A673 (cell line): Measurements from ENCODE around the gene NAV2. TPM values are rescaled to one million over a fixed set of nuclear protein-coding genes. Genes with fewer than 3 reads are reported as not detected.

Experiments used
- BruUV-seq: library from RNA; stranded (reverse); fragments of 400-500 nt; replicated peaks from 2 replicates; lab custom pipeline; 2021; lab: Mats Ljungman, UMichigan
- CTCF ChIA-PET: fragments of 300-600 bp; sonication (Branson Sonifier 250); formaldehyde crosslinking; loops from one replicate; lab custom pipeline; 2022; ENCODE audit warnings: antibody characterized with exemption; lab: Charles Lee
- POLR2A ChIA-PET: fragments of 300-600 bp; sonication (Branson Sonifier 250); formaldehyde crosslinking; loops from one replicate; lab custom pipeline; 2022; ENCODE audit warnings: antibody characterized with exemption; ENCODE audit not compliant: low non-redundant PET; lab: Charles Lee
- DNase-seq: peaks from one replicate; pipeline ENCODE4 v3.0.0-alpha.2; 2015; ENCODE audit warnings: low spot score
- H3K27ac ChIP-seq: fragments of 200-600 bp; sonication (generic); 2 replicates; pipeline ENCODE4 v1.5.1; 2016; ENCODE audit warnings: mixed run types, low read depth, mild to moderate bottlenecking, mixed read lengths, antibody characterized with exemption, low read length; ENCODE audit not compliant: poor library complexity, severe bottlenecking
- H3K27me3 ChIP-seq: fragments of 200-600 bp; sonication (generic); replicated peaks from 2 replicates; pipeline ENCODE4 v1.6.1; 2017; ENCODE audit warnings: mixed run types, low read depth, mild to moderate bottlenecking, mixed read lengths, antibody characterized with exemption, low read length; ENCODE audit not compliant: insufficient read depth, poor library complexity
- H3K36me3 ChIP-seq: fragments of 200-600 bp; sonication (generic); 2 replicates; pipeline ENCODE4 v1.6.1; 2016; ENCODE audit warnings: mixed run types, mild to moderate bottlenecking, mixed read lengths, antibody characterized with exemption, low read length; ENCODE audit not compliant: insufficient read depth, poor library complexity, severe bottlenecking
- H3K4me1 ChIP-seq: fragments of 200-600 bp; sonication (generic); 2 replicates; pipeline ENCODE4 v1.6.1; 2017; ENCODE audit warnings: mixed run types, mild to moderate bottlenecking, mixed read lengths, antibody characterized with exemption, low read length; ENCODE audit not compliant: insufficient read depth, poor library complexity, severe bottlenecking
- H3K4me3 ChIP-seq: fragments of 200-600 bp; sonication (generic); 2 replicates; pipeline ENCODE4 v1.5.1; 2016; ENCODE audit warnings: low read depth, mixed run types, mild to moderate bottlenecking, mixed read lengths, low read length; ENCODE audit not compliant: poor library complexity, severe bottlenecking
- H3K9me3 ChIP-seq: fragments of 200-600 bp; sonication (generic); 2 replicates; pipeline ENCODE4 v1.6.1; 2016; ENCODE audit warnings: mixed run types, low read depth, mild to moderate bottlenecking, mixed read lengths, antibody characterized with exemption, low read length; ENCODE audit not compliant: poor library complexity, severe bottlenecking
- EZH2 ChIP-seq: fragments of 200-600 bp; sonication (generic); IDR thresholded peaks from 2 replicates; pipeline ENCODE4 v1.6.1; 2017; ENCODE audit warnings: borderline replicate concordance, low read depth, mild to moderate bottlenecking, mixed read lengths, antibody characterized with exemption, low read length; ENCODE audit not compliant: poor library complexity, severe bottlenecking
- intact Hi-C: fragments of 100-400 bp; cut with micrococcal nuclease; formaldehyde crosslinking; loops from one replicate; pipeline ENCODE4 v1.10.0; 2022; ENCODE audit not compliant: unreplicated experiment
- total RNA-seq: library from RNA; stranded (reverse); gene quantifications from 2 replicates; pipeline ENCODE4 v1.2.3, GENCODE V29; 2021
- TF ChIP-seq, protein P1 (sequence below): fragments of 300-800, 200-600 bp; sonication (generic); conservative IDR thresholded peaks from 2 replicates; pipeline ENCODE4 v1.5.1; 2017; ENCODE audit warnings: low read depth, mild to moderate bottlenecking, antibody characterized with exemption, low read length, moderate library complexity, mixed read lengths

The NAV2 gene
- total RNA-seq, 1 experiment from 2014 or later: not detected

DNA sequence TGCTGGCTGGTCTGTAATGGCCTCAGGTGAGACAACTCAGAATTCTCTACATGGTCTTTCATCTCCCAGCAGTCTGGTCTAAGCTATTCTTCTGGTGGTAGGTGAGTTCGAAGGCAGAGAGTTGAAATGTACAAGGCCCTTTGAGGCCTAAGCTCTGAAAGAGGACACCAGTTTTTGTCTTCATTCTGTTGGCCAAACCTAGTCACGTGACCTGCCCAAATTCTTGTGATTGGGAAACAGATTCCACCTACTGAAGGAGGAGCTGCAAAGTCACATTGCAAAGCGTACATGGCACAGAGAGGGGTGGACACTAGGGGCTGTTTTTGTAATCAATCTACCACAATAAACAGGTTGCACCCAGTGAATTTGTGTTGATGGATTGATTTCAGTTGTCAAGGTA, 193.5 kb downstream of the NAV2 start:
- no peak overlapping the region for H3K27ac ChIP-seq
- H3K4me1 ChIP-seq: no peaks in the 10 kb centered on the region
- intact Hi-C loops: no loop called here
- H3K9me3 ChIP-seq: no peaks in the 10 kb centered on the region
- TF ChIP-seq, protein P1, sequence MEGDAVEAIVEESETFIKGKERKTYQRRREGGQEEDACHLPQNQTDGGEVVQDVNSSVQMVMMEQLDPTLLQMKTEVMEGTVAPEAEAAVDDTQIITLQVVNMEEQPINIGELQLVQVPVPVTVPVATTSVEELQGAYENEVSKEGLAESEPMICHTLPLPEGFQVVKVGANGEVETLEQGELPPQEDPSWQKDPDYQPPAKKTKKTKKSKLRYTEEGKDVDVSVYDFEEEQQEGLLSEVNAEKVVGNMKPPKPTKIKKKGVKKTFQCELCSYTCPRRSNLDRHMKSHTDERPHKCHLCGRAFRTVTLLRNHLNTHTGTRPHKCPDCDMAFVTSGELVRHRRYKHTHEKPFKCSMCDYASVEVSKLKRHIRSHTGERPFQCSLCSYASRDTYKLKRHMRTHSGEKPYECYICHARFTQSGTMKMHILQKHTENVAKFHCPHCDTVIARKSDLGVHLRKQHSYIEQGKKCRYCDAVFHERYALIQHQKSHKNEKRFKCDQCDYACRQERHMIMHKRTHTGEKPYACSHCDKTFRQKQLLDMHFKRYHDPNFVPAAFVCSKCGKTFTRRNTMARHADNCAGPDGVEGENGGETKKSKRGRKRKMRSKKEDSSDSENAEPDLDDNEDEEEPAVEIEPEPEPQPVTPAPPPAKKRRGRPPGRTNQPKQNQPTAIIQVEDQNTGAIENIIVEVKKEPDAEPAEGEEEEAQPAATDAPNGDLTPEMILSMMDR: no peak
- no peak for TF ChIP-seq EZH2
- H3K36me3 ChIP-seq: no peaks in the 10 kb centered on the region
- no peaks in the 10 kb centered on the region for H3K27me3 ChIP-seq
- H3K4me3 ChIP-seq: no peak overlapping the region
- DNase-seq: no peak
- BruUV-seq: no TSS peak
- CTCF ChIA-PET: no interaction called here
- POLR2A ChIA-PET: no interaction called here

DNA sequence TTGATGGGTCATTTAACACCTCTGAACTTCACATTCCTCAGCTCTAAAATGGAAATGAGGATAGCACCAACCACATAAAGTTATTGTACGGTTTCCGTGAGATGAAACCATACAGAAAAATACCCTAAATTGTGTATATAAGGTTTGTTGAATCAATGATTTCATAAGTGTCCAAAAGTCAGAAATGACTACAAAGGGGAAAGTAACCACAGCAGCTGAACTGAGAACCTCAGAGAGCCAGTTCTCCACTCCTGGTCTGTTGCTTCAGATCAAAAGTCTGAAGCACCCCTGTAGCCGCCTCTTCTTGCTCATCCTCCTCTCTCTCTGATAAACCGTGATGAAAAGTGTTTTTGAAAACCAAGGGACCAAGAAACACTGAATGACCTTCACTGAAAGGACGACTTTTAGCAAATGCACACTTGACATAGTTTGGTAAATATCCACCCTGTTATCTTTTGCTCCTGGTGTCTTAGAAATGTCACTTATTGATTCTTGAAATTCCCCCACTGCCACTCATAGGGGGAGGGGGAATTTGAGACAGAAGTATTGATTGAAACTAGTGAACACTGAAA, 194.5 kb downstream of the NAV2 start:
- CTCF ChIA-PET: no interaction called here

GRCh38 chr11:19907839-19908238, 195.2 kb downstream of the NAV2 start:
- ChIA-PET CTCF (no interaction called here), POLR2A (no interaction called here)
- H3K27me3 ChIP-seq: no peaks in the 10 kb centered on the region
- no peaks in the 10 kb centered on the region for H3K36me3 ChIP-seq
- H3K9me3 ChIP-seq: no peaks in the 10 kb centered on the region
- H3K27ac ChIP-seq: no peak overlapping the region
- intact Hi-C loops: no loop called here
- TF ChIP-seq, protein P1: no peak
- no peak for TF ChIP-seq EZH2
- H3K4me1 ChIP-seq: no peaks in the 10 kb centered on the region
- no TSS peak for BruUV-seq
- no peak overlapping the region for H3K4me3 ChIP-seq
- DNase-seq: no peak

More for the DNA sequence above, 194.5 kb downstream of the NAV2 start:
- BruUV-seq: no TSS peak
- Histone ChIP-seq H3K27me3 (no peaks in the 10 kb centered on the region), H3K4me3 (no peak overlapping the region), H3K4me1 (no peaks in the 10 kb centered on the region), H3K9me3 (no peaks in the 10 kb centered on the region), H3K36me3 (no peaks in the 10 kb centered on the region), H3K27ac (no peak overlapping the region)
- no peak for DNase-seq
- POLR2A ChIA-PET: no interaction called here
- intact Hi-C loops: no loop called here
- TF ChIP-seq, protein P1: no peak
- no peak for TF ChIP-seq EZH2
